Vagina (tissue), 2 donors: ENCODE results near the gene YTHDC2. TPM values are rescaled to one million over a fixed set of nuclear protein-coding genes. Genes with fewer than 3 reads are reported as not detected.

Experiments used
- DNase-seq, 2 donors: peaks; one replicate each; pipeline ENCODE4 v3.0.0-alpha.2; 2017; ENCODE audit errors: extremely low spot score in 2 of 2
- H3K27ac ChIP-seq: fragments of 200-600 bp; sonication (generic); one replicate; pipeline ENCODE4 v1.5.1; 2019
- H3K27me3 ChIP-seq: fragments of 200-600 bp; sonication (generic); one replicate; pipeline ENCODE4 v1.5.1; 2019
- H3K36me3 ChIP-seq, 2 donors: fragments of 200-600 bp; sonication (generic); one replicate each; pipeline ENCODE4 v1.5.1; 2017 to 2019
- H3K4me1 ChIP-seq: fragments of 200-600 bp; sonication (generic); one replicate; pipeline ENCODE4 v1.5.1; 2019
- H3K4me3 ChIP-seq, 2 donors: fragments of 200-600 bp; sonication (generic); 1 replicate in 1 of 2; 2 replicates in 1 of 2; pipeline ENCODE4 v1.5.1; 2016 to 2019
- H3K9me3 ChIP-seq: fragments of 200-600 bp; sonication (generic); one replicate; pipeline ENCODE4 v1.5.1; 2019
- POLR2A ChIP-seq, 2 donors: fragments of 450-650 bp; IDR thresholded peaks; one replicate each; pipeline ENCODE4 v1.6.1; 2017; ENCODE audit warnings: antibody characterized with exemption in 2 of 2, mild to moderate bottlenecking in 2 of 2, moderate library complexity in 2 of 2
- POLR2AphosphoS5 ChIP-seq, 2 donors: sonication (generic); formaldehyde crosslinking; IDR thresholded peaks; one replicate each; pipeline ENCODE4 v1.9.0; 2017; ENCODE audit warnings: antibody characterized with exemption in 2 of 2, mild to moderate bottlenecking in 2 of 2, low read depth in 1 of 2; ENCODE audit not compliant: insufficient read depth in 1 of 2
- intact Hi-C: fragments of 100-400 bp; cut with DNase I; formaldehyde crosslinking; loops from one replicate; pipeline ENCODE4 v1.15.1; 2023
- total RNA-seq: library from RNA; depleted of rRNA; stranded (reverse); fragments of >200 nt; gene quantifications from one replicate; pipeline ENCODE4 v1.2.3, GENCODE V29; 2016
- TF ChIP-seq, protein P1 (sequence below), 3 experiments: fragments of 450-650 bp in 2 of 3; fragments of 200-600 bp in 1 of 3; sonication (generic) in 1 of 3; IDR thresholded peaks; one replicate each; pipeline ENCODE4 v1.5.1; 2017 to 2019; ENCODE audit warnings: antibody characterized with exemption in 3 of 3, mild to moderate bottlenecking in 2 of 3, moderate library complexity in 2 of 3

YTHDC2 gene
- total RNA-seq, 1 donor from 2014 or later, result 31.4 TPM

DNA sequence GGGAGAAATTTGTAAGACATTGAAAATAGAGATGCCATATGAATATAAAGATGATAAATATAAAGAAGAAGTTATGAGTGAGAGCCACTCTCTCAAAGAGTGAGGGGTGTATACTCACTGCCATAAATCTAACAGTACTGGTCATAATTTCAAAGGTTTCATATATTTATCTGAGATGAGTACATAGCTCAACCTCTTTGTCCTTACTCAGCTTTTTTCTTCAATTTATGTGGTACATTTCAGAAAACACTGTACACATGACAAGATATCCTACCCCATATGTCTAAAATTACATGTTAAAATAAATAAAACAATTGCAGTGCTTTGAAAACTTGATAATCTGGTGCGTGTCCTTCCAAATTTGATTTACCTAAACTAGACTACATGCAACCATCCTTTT, 20.0 kb upstream of the YTHDC2 start:
- Histone ChIP-seq H3K4me3 (no peak overlapping the region), H3K27me3 (no peaks in the 10 kb centered on the region), H3K4me1 (peaks cover 15% of the 10 kb centered on the region), H3K36me3 (no peaks in the 10 kb centered on the region), H3K9me3 (no peaks in the 10 kb centered on the region), H3K27ac (no peak overlapping the region)
- TF ChIP-seq, protein P1, sequence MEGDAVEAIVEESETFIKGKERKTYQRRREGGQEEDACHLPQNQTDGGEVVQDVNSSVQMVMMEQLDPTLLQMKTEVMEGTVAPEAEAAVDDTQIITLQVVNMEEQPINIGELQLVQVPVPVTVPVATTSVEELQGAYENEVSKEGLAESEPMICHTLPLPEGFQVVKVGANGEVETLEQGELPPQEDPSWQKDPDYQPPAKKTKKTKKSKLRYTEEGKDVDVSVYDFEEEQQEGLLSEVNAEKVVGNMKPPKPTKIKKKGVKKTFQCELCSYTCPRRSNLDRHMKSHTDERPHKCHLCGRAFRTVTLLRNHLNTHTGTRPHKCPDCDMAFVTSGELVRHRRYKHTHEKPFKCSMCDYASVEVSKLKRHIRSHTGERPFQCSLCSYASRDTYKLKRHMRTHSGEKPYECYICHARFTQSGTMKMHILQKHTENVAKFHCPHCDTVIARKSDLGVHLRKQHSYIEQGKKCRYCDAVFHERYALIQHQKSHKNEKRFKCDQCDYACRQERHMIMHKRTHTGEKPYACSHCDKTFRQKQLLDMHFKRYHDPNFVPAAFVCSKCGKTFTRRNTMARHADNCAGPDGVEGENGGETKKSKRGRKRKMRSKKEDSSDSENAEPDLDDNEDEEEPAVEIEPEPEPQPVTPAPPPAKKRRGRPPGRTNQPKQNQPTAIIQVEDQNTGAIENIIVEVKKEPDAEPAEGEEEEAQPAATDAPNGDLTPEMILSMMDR (IDR thresholded peaks at IDR 0.05), result no peak
- no peak for TF ChIP-seq POLR2A (IDR thresholded peaks at IDR 0.05)
- no peak for TF ChIP-seq POLR2AphosphoS5 (IDR thresholded peaks at IDR 0.05; ENCODE audit: insufficient read depth in 1 of 2, low read depth in 1 of 2)
- intact Hi-C loops, result no loop called here
- DNase-seq, result no peak

DNA sequence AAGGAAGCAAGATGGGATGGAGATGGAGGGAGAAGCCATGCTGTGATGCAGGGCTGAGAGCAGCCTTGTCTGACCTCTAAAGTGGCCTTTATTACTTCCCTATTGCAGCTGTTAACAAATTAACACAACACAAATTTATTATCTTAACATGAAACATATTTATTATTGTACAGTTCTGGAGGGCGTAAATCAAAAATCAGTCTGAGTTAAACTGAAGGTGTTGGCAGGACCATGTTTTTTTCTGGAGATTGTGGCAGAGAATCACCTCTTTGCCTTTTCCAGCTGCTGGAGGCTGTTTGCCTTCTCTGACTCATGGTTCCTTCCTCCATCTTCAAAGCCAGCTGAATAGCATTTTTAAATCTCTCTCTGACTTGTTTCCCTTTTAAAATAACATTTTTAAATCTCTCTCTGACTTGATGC, 18.1 kb upstream of the YTHDC2 start:
- intact Hi-C loops, result no loop called here
- H3K36me3 ChIP-seq, result no peaks in the 10 kb centered on the region
- no peak for DNase-seq
- no peak overlapping the region for H3K27ac ChIP-seq
- no peaks in the 10 kb centered on the region for H3K9me3 ChIP-seq
- TF ChIP-seq, protein P1 (IDR thresholded peaks at IDR 0.05), result no peak
- TF ChIP-seq POLR2AphosphoS5 (IDR thresholded peaks at IDR 0.05; ENCODE audit: insufficient read depth in 1 of 2, low read depth in 1 of 2) (no peak), POLR2A (IDR thresholded peaks at IDR 0.05) (no peak)
- H3K4me3 ChIP-seq, result no peak overlapping the region
- H3K27me3 ChIP-seq, result no peaks in the 10 kb centered on the region
- H3K4me1 ChIP-seq, result no peaks in the 10 kb centered on the region

GRCh38 chr5:113502073-113502472, 11.4 kb upstream of the YTHDC2 start:
- no peak for TF ChIP-seq POLR2AphosphoS5 (IDR thresholded peaks at IDR 0.05; ENCODE audit: insufficient read depth in 1 of 2, low read depth in 1 of 2)
- TF ChIP-seq, protein P1 (IDR thresholded peaks at IDR 0.05), result no peak
- no peak for TF ChIP-seq POLR2A (IDR thresholded peaks at IDR 0.05)
- Histone ChIP-seq H3K36me3 (no peaks in the 10 kb centered on the region), H3K27me3 (no peaks in the 10 kb centered on the region), H3K4me3 (no peak overlapping the region), H3K9me3 (no peaks in the 10 kb centered on the region), H3K4me1 (no peaks in the 10 kb centered on the region), H3K27ac (no peak overlapping the region)
- intact Hi-C loops, result no loop called here
- no peak for DNase-seq

- intact Hi-C loops, result no loop called here
- Histone ChIP-seq H3K27me3 (no peaks in the 10 kb centered on the region), H3K27ac (no peak overlapping the region), H3K4me1 (no peaks in the 10 kb centered on the region), H3K4me3 (no peak overlapping the region), H3K36me3 (no peaks in the 10 kb centered on the region), H3K9me3 (no peaks in the 10 kb centered on the region)
- DNase-seq, result no peak
- TF ChIP-seq, protein P1 (IDR thresholded peaks at IDR 0.05), result no peak
- no peak for TF ChIP-seq POLR2A (IDR thresholded peaks at IDR 0.05)
Measured at GRCh38 chr5:113503146-113503545, 10.3 kb upstream of the YTHDC2 start.

DNA sequence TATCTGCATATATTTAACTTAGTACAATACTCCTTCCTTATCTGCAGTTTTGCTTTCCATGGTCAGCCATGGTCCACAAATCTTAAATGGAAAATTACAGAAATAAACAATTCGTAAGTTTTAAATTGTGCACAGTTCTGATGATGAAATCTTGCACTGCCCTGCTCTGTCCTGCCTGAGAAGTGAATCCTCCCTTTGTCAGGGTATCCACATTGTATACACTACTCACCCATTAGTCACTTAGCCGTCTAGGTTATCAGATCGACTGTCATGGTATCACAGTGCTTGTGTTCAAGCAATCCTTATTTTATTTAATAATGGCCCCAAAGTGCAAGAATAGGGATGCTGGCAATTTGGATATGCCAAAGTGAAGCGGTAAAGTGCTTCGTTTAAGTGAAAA, 8.3 kb upstream of the YTHDC2 start:
- no peaks in the 10 kb centered on the region for H3K27me3 ChIP-seq
- intact Hi-C loops, result no loop called here
- no peaks in the 10 kb centered on the region for H3K36me3 ChIP-seq
- TF ChIP-seq POLR2AphosphoS5 (IDR thresholded peaks at IDR 0.05; ENCODE audit: insufficient read depth in 1 of 2, low read depth in 1 of 2), result no peak
- no peak for TF ChIP-seq POLR2A (IDR thresholded peaks at IDR 0.05)
- TF ChIP-seq, protein P1 (IDR thresholded peaks at IDR 0.05), result no peak
- H3K9me3 ChIP-seq, result no peaks in the 10 kb centered on the region
- H3K4me1 ChIP-seq, result no peaks in the 10 kb centered on the region
- no peak overlapping the region for H3K27ac ChIP-seq
- no peak overlapping the region for H3K4me3 ChIP-seq
- DNase-seq, result no peak
